ENCODE measurements around the gene MAL. TPM values are rescaled to one million over a fixed set of nuclear protein-coding genes. Genes with fewer than 3 reads are reported as not detected.

Gene MAL
- total RNA-seq, 1 donor, result not detected

- peak overlapping the region; percentile 89 for H2AFZ ChIP-seq (ENCODE audit: low read length)
- H3K4me2 ChIP-seq (ENCODE audit: insufficient read depth, low read length), result peak overlapping the region; percentile 86
- H3K36me3 ChIP-seq (ENCODE audit: insufficient read depth, low read length), result no peaks in the 10 kb centered on the region
- no peaks in the 10 kb centered on the region for H3K4me1 ChIP-seq (ENCODE audit: insufficient read depth, low read length)
- H3K9me3 ChIP-seq (ENCODE audit: low read depth, low read length), result no peaks in the 10 kb centered on the region
- no peak overlapping the region for H3K27ac ChIP-seq (ENCODE audit: low read depth, low read length)
- peak; percentile 73 for TF ChIP-seq CTCF (IDR thresholded peaks at IDR 0.05; ENCODE audit: extremely low read depth, low read depth, low read length)
- no peaks in the 10 kb centered on the region for H4K20me1 ChIP-seq (ENCODE audit: insufficient read depth, low read length)
- H3K79me2 ChIP-seq (ENCODE audit: insufficient read depth, low read length), result no peaks in the 10 kb centered on the region
- H3K4me3 ChIP-seq (ENCODE audit: insufficient read depth, low read length), result peak overlapping the region; percentile 65
- DNase-seq (ENCODE audit: insufficient read length, low spot score, missing footprints), result peak; percentile 87
- H3K27me3 ChIP-seq (ENCODE audit: insufficient read depth, low read length), result peaks cover 48% of the 10 kb centered on the region
Measured at GRCh38 chr2:95076705-95077529, 51.4 kb downstream of the MAL start.

- no peaks in the 10 kb centered on the region for H3K4me1 ChIP-seq (ENCODE audit: insufficient read depth, low read length)
- no peak overlapping the region for H3K27ac ChIP-seq (ENCODE audit: low read depth, low read length)
- H3K79me2 ChIP-seq (ENCODE audit: insufficient read depth, low read length), result no peaks in the 10 kb centered on the region
- H3K4me2 ChIP-seq (ENCODE audit: insufficient read depth, low read length), result no peak overlapping the region
- no peak for DNase-seq (ENCODE audit: insufficient read length, low spot score, missing footprints)
- H3K27me3 ChIP-seq (ENCODE audit: insufficient read depth, low read length), result peaks cover 46% of the 10 kb centered on the region
- no peaks in the 10 kb centered on the region for H3K9me3 ChIP-seq (ENCODE audit: low read depth, low read length)
- no peaks in the 10 kb centered on the region for H4K20me1 ChIP-seq (ENCODE audit: insufficient read depth, low read length)
- no peak for TF ChIP-seq CTCF (IDR thresholded peaks at IDR 0.05; ENCODE audit: extremely low read depth, low read depth, low read length)
- no peak overlapping the region for H3K4me3 ChIP-seq (ENCODE audit: insufficient read depth, low read length)
- H3K36me3 ChIP-seq (ENCODE audit: insufficient read depth, low read length), result no peaks in the 10 kb centered on the region
- no peak overlapping the region for H2AFZ ChIP-seq (ENCODE audit: low read length)
Measured at GRCh38 chr2:95077530-95077825, 52.0 kb downstream of the MAL start.

GRCh38 chr2:95077861-95078603, 52.5 kb downstream of the MAL start:
- no peak for DNase-seq (ENCODE audit: insufficient read length, low spot score, missing footprints)
- H3K9me3 ChIP-seq (ENCODE audit: low read depth, low read length), result no peaks in the 10 kb centered on the region
- H4K20me1 ChIP-seq (ENCODE audit: insufficient read depth, low read length), result no peaks in the 10 kb centered on the region
- H3K36me3 ChIP-seq (ENCODE audit: insufficient read depth, low read length), result no peaks in the 10 kb centered on the region
- H3K4me2 ChIP-seq (ENCODE audit: insufficient read depth, low read length), result no peak overlapping the region
- no peak overlapping the region for H2AFZ ChIP-seq (ENCODE audit: low read length)
- no peaks in the 10 kb centered on the region for H3K4me1 ChIP-seq (ENCODE audit: insufficient read depth, low read length)
- no peak overlapping the region for H3K4me3 ChIP-seq (ENCODE audit: insufficient read depth, low read length)
- H3K27ac ChIP-seq (ENCODE audit: low read depth, low read length), result no peak overlapping the region
- peaks cover 46% of the 10 kb centered on the region for H3K27me3 ChIP-seq (ENCODE audit: insufficient read depth, low read length)
- no peak for TF ChIP-seq CTCF (IDR thresholded peaks at IDR 0.05; ENCODE audit: extremely low read depth, low read depth, low read length)
- H3K79me2 ChIP-seq (ENCODE audit: insufficient read depth, low read length), result no peaks in the 10 kb centered on the region

GRCh38 chr2:95079199-95079683, 53.7 kb downstream of the MAL start:
- Histone ChIP-seq H3K4me2 (ENCODE audit: insufficient read depth, low read length) (no peak overlapping the region), H4K20me1 (ENCODE audit: insufficient read depth, low read length) (no peaks in the 10 kb centered on the region), H3K79me2 (ENCODE audit: insufficient read depth, low read length) (no peaks in the 10 kb centered on the region), H3K4me1 (ENCODE audit: insufficient read depth, low read length) (no peaks in the 10 kb centered on the region), H3K27ac (ENCODE audit: low read depth, low read length) (no peak overlapping the region), H2AFZ (ENCODE audit: low read length) (no peak overlapping the region), H3K9me3 (ENCODE audit: low read depth, low read length) (no peaks in the 10 kb centered on the region), H3K27me3 (ENCODE audit: insufficient read depth, low read length) (peaks cover 42% of the 10 kb centered on the region), H3K36me3 (ENCODE audit: insufficient read depth, low read length) (no peaks in the 10 kb centered on the region), H3K4me3 (ENCODE audit: insufficient read depth, low read length) (no peak overlapping the region)
- no peak for DNase-seq (ENCODE audit: insufficient read length, low spot score, missing footprints)
- TF ChIP-seq CTCF (IDR thresholded peaks at IDR 0.05; ENCODE audit: extremely low read depth, low read depth, low read length), result no peak
